OCI-LY1 (cell line): Measurements from ENCODE around the gene KRTAP16-1.

ENCODE experiments used
- EZH2 ChIP-seq: fragments of 200-600 bp; sonication (generic), shearing (Covaris generic); IDR thresholded peaks from 2 replicates; pipeline ENCODE4 v1.8.0; 2017; ENCODE audit warnings: borderline replicate concordance, mixed run types, mild to moderate bottlenecking, antibody characterized with exemption, low read length, moderate library complexity, mixed read lengths
- TF ChIP-seq, protein P1 (sequence below): fragments of 200-600 bp; sonication (generic), shearing (Covaris generic); IDR thresholded peaks from 2 replicates; pipeline ENCODE4 v1.5.1; 2017; ENCODE audit warnings: mild to moderate bottlenecking, antibody characterized with exemption, low read length, moderate library complexity, mixed read lengths

DNA sequence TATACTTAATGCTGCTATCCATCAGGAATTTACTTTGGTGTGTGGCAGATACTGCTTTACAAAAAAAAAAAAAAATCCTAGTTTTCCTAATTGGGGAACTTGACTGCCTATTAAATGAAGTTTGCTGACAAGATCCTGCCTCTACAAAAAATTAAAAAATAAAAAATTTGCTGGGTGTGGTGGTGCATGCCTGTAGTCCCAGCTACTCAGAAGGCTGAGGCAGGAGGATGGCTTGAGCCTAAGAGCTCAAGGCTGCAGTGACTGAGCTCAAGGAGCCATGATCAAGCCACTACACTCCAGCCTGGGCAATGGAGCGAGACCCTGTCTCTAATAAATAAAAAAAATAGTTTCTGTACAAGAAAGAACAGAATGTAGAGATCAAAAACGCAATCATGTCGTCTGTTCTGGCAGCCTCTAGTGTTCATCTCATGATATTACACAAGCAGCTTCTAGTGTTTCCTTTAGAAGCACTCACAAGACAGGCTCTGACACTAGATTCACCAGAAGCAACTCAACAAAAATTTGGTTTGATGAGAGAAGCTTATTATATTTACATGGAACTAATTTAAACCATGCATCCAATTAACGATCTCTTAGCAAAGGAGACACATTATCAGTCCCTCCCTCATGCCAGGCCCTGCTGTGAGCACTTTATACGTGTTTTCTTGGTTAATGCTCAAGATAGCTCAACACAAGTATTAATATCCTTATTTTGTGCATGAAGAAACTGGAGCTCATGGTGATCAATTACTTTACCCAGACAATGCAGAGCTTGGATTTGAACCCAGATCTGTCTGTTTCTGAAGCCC, 13.2 kb upstream of the KRTAP16-1 start:
- TF ChIP-seq EZH2, result no peak
- TF ChIP-seq, protein P1, sequence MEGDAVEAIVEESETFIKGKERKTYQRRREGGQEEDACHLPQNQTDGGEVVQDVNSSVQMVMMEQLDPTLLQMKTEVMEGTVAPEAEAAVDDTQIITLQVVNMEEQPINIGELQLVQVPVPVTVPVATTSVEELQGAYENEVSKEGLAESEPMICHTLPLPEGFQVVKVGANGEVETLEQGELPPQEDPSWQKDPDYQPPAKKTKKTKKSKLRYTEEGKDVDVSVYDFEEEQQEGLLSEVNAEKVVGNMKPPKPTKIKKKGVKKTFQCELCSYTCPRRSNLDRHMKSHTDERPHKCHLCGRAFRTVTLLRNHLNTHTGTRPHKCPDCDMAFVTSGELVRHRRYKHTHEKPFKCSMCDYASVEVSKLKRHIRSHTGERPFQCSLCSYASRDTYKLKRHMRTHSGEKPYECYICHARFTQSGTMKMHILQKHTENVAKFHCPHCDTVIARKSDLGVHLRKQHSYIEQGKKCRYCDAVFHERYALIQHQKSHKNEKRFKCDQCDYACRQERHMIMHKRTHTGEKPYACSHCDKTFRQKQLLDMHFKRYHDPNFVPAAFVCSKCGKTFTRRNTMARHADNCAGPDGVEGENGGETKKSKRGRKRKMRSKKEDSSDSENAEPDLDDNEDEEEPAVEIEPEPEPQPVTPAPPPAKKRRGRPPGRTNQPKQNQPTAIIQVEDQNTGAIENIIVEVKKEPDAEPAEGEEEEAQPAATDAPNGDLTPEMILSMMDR, result peak; percentile 66
